HS-27A (cell line): Measurements from ENCODE around the gene LHFPL4.

Source experiments
- DNase-seq: peaks from one replicate; pipeline ENCODE4 v3.0.0-alpha.2; 2012; ENCODE audit warnings: low read depth, missing footprints

Gene LHFPL4

DNA sequence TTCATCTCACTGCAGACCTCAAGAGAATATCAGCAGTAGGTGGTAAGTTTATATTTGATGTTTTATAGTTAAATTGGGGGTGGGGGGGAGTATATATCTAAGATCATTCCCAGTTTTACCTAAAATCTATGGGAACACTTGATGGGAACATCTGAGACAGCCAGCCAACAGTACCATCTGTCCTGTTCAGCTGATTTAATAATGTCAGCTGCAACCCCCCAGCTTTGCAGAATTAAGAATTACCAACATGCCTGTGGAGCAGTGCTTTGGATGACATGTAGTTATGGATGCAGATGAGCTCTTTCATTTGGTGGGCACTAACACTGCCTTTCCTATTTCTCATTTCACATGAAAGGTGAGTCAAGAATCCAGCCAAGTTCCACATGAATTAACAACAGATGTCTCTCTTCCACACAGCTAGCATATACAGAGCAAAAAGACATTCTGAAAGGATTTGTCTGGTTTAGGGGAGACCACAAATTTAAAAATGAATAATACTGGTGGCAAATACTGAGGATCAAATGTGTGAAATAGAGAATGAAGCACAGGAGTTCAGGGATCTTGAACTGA, 80.0 kb downstream of the LHFPL4 start:
- DNase-seq, result no peak

DNA sequence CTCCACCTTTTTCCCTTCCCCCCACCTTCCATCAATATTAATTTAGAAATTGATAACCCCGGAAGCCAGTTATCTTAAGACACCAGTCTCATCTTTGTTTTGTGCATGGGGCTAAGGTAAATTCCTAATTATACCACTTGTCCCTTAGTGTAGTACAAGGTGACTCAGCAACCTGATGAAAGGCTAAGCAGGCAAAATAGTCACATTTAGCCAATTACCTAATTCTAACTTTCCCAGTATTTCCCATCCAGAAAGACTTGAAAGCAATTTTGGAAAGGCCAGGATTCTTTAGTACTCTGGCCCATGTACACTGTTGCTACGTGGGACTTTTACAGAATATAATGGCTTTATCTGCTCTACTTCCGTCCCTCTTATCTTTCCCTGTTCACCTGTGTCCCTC, 83.6 kb downstream of the LHFPL4 start:
- DNase-seq, result no peak

DNA sequence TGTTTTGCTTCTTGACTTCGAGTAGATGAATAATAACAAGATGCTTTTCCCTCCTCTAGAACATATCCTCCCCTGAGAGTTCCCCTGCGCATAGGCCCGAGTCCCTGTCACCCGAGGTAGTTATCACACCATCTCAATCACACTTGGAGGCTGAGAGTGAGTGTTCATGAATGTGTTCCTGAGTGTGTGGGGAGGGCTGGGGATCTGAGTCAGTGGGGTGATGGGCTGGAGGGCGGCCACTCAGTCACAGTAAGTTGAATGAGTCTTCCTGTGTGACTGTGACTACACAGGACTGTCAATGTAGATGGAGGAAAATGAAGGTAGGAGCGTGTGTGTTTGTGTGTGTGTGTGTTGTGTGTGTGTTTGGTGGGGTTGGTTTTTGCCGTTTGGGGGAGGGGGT, 85.2 kb downstream of the LHFPL4 start:
- no peak for DNase-seq

DNA sequence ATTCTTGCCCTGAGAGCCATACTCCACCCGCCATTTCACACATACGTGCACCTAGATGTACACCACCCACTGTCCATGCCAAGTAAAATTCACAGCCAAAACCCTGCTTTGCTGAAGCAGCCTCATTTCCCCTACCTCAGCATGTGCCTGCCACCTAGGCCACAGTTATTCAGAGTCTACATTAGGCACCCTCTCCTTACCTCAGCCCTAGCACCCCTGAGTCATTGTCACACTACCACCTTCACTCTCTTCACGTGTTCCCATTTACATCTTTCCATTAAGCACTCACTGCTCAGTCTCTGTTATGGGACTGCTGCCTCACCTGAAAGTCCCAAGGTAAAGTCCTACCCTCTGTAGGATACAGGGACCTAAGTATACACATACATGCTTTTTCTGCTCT, 86.2 kb downstream of the LHFPL4 start:
- no peak for DNase-seq

DNA sequence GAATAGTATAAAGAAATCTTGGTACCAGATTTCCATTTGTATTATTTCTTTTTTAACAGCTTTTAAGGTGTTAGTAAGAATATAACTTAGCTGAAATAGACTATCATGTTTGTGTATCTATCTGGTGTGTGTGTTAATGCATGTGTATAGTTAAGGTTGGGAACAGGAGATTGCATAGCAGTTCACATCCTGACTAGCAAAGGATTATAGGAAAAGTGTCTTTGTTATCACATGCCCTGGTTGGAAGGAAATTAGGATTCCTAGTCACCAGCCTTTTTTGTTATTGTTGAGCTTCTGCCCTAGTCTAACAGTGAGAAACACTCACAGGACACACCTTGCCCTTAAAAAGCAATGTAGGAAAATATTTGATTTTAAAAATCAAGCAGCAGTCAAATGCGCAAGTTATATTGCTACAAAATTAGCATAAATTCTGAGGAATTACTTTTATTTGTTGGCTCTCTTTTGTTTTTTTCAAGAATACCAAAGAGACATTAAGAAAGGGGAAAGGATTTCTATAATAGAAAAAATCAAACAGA, 98.0 kb downstream of the LHFPL4 start:
- no peak for DNase-seq

DNA sequence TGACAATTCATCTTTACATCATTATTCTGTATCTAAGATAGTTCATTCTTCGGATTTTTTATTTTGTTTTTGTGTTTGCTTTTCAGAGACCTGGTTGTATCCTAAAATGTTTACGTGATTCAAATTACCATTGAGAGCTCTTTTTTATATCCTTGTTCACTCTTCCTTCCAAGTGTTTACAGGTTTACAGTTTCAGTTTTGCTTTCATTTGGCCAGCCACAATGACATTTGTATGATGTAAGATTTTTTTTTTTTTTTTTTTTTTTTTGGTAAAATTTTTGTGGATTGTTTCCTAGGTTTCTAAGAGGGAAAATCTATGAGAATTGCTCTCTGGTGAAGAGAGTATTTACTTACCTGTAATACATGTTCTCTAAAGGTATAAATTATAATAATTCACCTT, 101.2 kb downstream of the LHFPL4 start:
- DNase-seq, result no peak

DNA sequence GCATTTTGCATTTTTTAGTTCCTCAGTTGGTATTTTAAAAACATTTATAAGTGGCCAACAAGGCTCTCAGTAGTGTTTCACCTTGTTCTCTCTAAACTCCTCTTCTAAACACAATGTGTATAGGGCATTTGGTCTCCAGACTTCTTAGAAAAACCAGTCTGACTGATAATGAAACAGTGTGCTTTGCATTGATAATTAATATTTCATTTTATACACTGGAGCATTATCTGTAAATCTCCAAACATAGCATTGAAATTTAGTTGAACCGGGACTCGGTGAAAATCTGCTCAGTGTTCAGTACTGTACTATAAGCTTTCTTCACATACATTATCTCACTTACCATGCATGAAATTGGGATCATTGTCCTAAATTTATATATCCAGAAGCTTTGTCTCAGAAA, 102.6 kb downstream of the LHFPL4 start:
- DNase-seq, result no peak

DNA sequence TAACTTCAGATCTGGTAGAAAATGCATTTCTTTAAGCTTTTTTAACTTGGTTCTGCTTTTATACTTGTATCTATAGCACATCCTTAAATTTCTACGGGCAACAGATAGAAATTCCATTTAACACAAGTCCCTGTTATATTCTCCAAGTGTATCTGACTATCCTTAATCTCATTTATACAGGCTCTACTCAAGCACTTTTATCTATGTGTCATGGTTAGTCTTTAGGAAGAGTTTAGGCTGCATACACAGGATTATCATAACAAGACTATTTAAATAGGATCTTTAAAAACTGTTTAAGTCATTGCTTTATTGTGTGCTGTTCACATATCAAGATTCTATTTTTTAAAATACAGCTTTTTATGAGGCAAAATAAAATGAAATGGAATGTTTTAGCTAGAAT, 103.5 kb downstream of the LHFPL4 start:
- no peak for DNase-seq

DNA sequence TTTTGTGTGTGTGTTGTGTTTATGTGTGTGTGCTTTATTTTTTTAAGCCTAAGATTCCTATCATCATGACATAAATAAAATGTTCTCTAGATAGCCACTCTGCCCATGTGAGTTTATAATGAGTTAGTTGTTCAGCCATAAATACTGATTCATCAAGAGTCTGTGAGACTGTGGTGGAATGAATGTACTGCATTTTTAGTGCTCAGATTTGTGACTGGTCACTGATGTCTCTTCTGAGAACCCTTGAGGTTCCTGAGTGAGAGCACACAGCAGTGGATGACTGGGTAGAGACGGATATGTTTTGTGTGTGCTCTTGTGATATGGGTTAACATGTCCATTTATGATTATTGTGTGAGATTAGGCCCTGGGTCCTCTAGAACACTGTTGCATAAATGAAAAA, 105.0 kb downstream of the LHFPL4 start:
- DNase-seq, result no peak
